HUES48 (cell line): ENCODE measurements around the gene OLFML3.
A peak's percentile ranks its signal among the peaks of the same experiment; 100 is the strongest.
"Not testable (repeated sequence)": the region's sequence is repeated elsewhere in the genome, so short reads cannot be mapped to it uniquely, and the experiment has no call there.

Experiments used
- H3K27ac ChIP-seq: one replicate; pipeline ENCODE4 v1.7.0; 2013; ENCODE audit warnings: low read depth, low read length, inconsistent platforms
- H3K27me3 ChIP-seq: 2 replicates; pipeline ENCODE4 v1.6.1; 2013; ENCODE audit warnings: mild to moderate bottlenecking, low read length; ENCODE audit not compliant: control insufficient read depth, insufficient read depth
- H3K36me3 ChIP-seq: 2 replicates; pipeline ENCODE4 v1.6.1; 2013; ENCODE audit warnings: low read length; ENCODE audit not compliant: control insufficient read depth, insufficient read depth
- H3K4me1 ChIP-seq: 2 replicates; pipeline ENCODE4 v1.6.1; 2013; ENCODE audit warnings: mild to moderate bottlenecking, low read length; ENCODE audit not compliant: control insufficient read depth, insufficient read depth
- H3K4me3 ChIP-seq: 2 replicates; pipeline ENCODE4 v1.5.1; 2013; ENCODE audit warnings: mild to moderate bottlenecking, low read depth, low read length
- H3K9ac ChIP-seq: 2 replicates; pipeline ENCODE4 v1.6.1; 2013; ENCODE audit warnings: mild to moderate bottlenecking, low read depth, low read length, moderate library complexity
- H3K9me3 ChIP-seq: 2 replicates; pipeline ENCODE4 v1.6.1; 2013; ENCODE audit warnings: low read length; ENCODE audit not compliant: control insufficient read depth, insufficient read depth

OLFML3 gene

DNA sequence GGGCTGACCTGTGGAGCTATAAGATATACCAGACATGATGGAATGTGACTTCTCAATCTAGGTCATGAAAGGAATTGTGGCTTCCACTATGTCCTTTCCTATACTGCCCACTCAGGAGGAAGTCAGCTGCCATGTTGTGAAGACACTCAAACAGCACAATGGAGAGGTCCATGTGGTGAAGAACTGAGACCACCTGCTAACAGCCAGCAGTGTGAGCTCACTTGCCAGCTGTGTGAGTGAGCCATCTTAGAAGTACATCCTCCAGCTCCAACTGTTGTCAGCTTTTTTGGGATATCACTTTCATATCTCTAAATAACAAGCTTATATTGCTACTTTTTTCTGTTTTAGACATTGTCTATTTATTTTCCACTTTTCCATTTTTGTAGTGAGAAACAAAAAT is 29.7 kb downstream of the OLFML3 start:
- Histone ChIP-seq H3K36me3 (no peaks in the 10 kb centered on the region), H3K4me3 (no peak overlapping the region), H3K9ac (no peak overlapping the region), H3K9me3 (no peaks in the 10 kb centered on the region), H3K4me1 (peaks cover 16% of the 10 kb centered on the region), H3K27ac (peak overlapping the region; percentile 52), H3K27me3 (peaks cover 3% of the 10 kb centered on the region; the same call in 1 of the 2 replicates)

DNA sequence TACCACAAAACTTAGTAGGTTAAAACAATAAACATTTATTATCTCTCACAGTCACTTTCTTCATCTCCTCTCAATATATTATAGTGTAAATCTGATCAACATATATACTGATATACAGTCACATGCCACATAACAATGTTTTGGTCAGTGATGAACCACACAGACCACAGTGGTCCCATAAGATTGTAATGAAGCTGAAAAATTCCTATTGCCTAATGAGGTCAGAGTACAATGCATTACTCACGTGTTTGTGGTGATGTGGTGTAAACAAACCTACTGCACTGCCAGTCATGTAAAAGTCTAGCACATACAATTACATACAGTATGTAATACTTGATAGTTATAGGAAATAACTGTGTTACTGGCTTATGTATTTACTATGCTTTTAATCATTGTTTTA is 30.1 kb downstream of the OLFML3 start:
- H3K9me3 ChIP-seq: no peaks in the 10 kb centered on the region
- H3K36me3 ChIP-seq: no peaks in the 10 kb centered on the region
- H3K9ac ChIP-seq: no peak overlapping the region
- peaks cover 1% of the 10 kb centered on the region; the same call in 1 of the 2 replicates for H3K27me3 ChIP-seq
- H3K4me3 ChIP-seq: no peak overlapping the region
- H3K27ac ChIP-seq: no peak overlapping the region
- H3K4me1 ChIP-seq: peaks cover 16% of the 10 kb centered on the region

- H3K27ac ChIP-seq: no peak overlapping the region
- no peaks in the 10 kb centered on the region; the same call in 1 of the 2 replicates for H3K27me3 ChIP-seq
- H3K4me3 ChIP-seq: no peak overlapping the region
- no peaks in the 10 kb centered on the region for H3K36me3 ChIP-seq
- H3K4me1 ChIP-seq: peaks cover 16% of the 10 kb centered on the region
- no peaks in the 10 kb centered on the region for H3K9me3 ChIP-seq
- H3K9ac ChIP-seq: no peak overlapping the region
Observed at GRCh38 chr1:114010433-114011184, 31.3 kb downstream of the OLFML3 start.

GRCh38 chr1:114011796-114012195 is 32.5 kb downstream of the OLFML3 start:
- no peak overlapping the region for H3K9ac ChIP-seq
- no peaks in the 10 kb centered on the region for H3K36me3 ChIP-seq
- H3K4me3 ChIP-seq: no peak overlapping the region
- H3K9me3 ChIP-seq: no peaks in the 10 kb centered on the region
- no peak overlapping the region for H3K27ac ChIP-seq
- peaks cover 16% of the 10 kb centered on the region for H3K4me1 ChIP-seq
- no peaks in the 10 kb centered on the region; the same call in 1 of the 2 replicates for H3K27me3 ChIP-seq

DNA sequence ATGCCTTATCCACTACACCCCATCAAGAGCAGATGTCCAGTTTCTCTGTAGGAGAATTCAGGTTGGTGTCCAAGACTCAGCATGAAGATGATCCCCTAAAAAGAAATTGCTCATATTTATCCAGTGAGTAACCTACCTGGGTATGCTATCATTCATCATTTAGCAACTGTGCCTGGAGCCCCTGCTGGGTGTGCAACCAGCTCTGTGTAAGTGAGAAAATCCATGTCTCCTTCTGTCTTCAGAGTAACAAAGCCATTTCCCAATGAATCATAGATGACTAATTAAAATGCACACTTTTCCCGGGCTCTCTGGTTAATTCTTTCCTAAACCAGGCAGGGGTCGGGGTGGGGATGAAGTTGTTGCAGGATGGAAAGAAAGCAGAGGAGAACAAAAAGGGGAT is 35.8 kb downstream of the OLFML3 start:
- Histone ChIP-seq H3K9ac (no peak overlapping the region), H3K9me3 (peaks cover 12% of the 10 kb centered on the region), H3K4me3 (no peak overlapping the region), H3K4me1 (no peaks in the 10 kb centered on the region), H3K27ac (no peak overlapping the region), H3K27me3 (no peaks in the 10 kb centered on the region; the same call in 1 of the 2 replicates), H3K36me3 (no peaks in the 10 kb centered on the region)

GRCh38 chr1:114019724-114020123 is 40.5 kb downstream of the OLFML3 start:
- not testable (repeated sequence) for H3K4me3 ChIP-seq, H3K27ac ChIP-seq, H3K27me3 ChIP-seq, H3K36me3 ChIP-seq, H3K9ac ChIP-seq
- Histone ChIP-seq H3K4me1 (peaks cover 20% of the 10 kb centered on the region), H3K9me3 (peaks cover 13% of the 10 kb centered on the region)

- Histone ChIP-seq H3K27ac (no peak overlapping the region), H3K9me3 (peaks cover 13% of the 10 kb centered on the region), H3K9ac (no peak overlapping the region), H3K4me3 (no peak overlapping the region), H3K4me1 (peaks cover 20% of the 10 kb centered on the region), H3K36me3 (no peaks in the 10 kb centered on the region), H3K27me3 (no peaks in the 10 kb centered on the region)
Observed at GRCh38 chr1:114021665-114022099, 42.4 kb downstream of the OLFML3 start.

GRCh38 chr1:114022877-114023276 is 43.6 kb downstream of the OLFML3 start:
- no peak overlapping the region for H3K4me3 ChIP-seq
- peaks cover 20% of the 10 kb centered on the region for H3K4me1 ChIP-seq
- no peak overlapping the region for H3K27ac ChIP-seq
- H3K36me3 ChIP-seq: no peaks in the 10 kb centered on the region
- H3K9me3 ChIP-seq: peaks cover 13% of the 10 kb centered on the region
- H3K27me3 ChIP-seq: no peaks in the 10 kb centered on the region
- no peak overlapping the region for H3K9ac ChIP-seq

DNA sequence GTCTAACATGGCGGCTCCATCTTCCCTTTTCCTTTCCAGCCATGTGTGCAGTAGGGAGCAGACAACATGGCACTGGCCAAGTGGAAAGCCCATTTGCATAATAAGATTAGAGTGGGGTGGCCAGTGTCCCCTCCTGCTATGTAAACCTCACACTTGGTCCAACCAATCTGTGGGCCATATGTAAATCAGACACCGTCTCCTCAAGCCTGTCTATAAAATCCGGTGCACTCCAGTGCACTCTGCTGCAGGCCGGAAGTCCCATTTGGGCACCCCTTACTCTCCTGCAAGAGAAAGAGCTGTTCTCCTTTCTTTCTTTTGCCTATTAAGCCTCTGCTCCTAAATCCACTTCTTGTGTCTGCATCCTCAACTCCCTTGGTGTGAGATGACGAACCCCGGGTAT is 44.1 kb downstream of the OLFML3 start:
- Histone ChIP-seq H3K27ac (peak overlapping the region; percentile 56), H3K36me3 (no peaks in the 10 kb centered on the region), H3K27me3 (no peaks in the 10 kb centered on the region)

DNA sequence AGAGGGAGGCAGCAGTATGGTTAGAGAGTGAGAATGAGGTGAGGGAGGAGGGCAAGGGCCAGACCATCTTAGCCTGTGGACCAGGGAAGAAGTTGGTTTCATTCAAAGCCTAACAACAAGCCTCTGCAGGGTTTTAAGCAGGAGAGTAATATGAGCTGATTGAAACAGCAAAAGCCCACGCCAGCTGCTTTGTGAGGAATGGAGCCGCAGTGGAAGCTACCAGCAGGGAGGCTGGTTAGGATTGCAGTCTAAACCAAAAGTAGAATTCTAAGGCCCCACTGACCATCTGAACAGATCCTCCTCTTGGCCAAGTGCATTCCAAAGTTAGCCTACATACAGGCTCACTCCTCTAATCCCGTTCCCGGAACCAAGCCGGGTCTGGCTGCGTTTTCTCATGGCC is 44.8 kb downstream of the OLFML3 start:
- Histone ChIP-seq H3K4me1 (peaks cover 20% of the 10 kb centered on the region), H3K27ac (peak overlapping the region; percentile 56), H3K36me3 (no peaks in the 10 kb centered on the region), H3K9ac (no peak overlapping the region), H3K27me3 (no peaks in the 10 kb centered on the region), H3K4me3 (no peak overlapping the region), H3K9me3 (peaks cover 9% of the 10 kb centered on the region; the same call in 1 of the 2 replicates)

More for the DNA sequence above, 44.1 kb downstream of the OLFML3 start:
- no peak overlapping the region for H3K4me3 ChIP-seq
- H3K9ac ChIP-seq: no peak overlapping the region
- H3K9me3 ChIP-seq: peaks cover 9% of the 10 kb centered on the region
- H3K4me1 ChIP-seq: peaks cover 20% of the 10 kb centered on the region

DNA sequence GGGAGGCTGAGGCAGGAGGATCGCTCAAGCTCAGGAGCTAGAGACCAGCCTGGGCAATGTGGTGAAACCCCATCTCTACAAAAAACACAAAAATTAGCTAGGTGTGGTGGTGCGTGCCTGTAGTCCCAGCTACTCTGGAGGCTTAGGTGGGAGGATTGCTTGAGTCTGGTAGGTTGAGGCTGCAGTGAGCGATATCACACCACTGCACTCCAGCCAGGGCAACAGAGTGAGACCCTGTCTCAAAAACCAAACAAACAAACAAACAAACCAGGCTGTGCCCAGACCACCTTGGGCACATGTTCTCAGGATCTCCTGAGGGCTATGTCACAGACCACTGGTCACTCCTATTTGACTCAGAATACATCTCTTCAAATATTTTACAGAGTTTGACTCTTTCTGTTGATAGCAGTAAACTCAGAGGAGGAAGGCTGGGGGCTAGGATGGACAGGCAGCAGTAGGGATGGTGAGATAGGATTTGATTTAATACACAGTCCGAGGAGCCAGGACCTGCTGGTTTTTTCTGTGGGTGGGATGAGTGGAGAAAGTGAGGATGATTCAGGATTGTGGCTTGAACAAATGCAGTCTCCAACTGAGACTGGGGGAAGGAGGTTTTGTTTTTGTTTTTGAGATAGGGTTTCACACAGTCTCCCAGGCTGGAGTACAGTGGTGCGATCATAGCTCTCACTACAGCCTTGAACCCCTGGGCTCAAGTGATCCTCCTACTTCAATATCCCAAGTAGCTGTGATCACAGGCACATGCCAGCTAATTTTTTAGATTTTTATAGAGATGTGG is 46.5 kb downstream of the OLFML3 start:
- no peak overlapping the region for H3K9ac ChIP-seq
- H3K4me3 ChIP-seq: no peak overlapping the region
- H3K27me3 ChIP-seq: no peaks in the 10 kb centered on the region
- H3K4me1 ChIP-seq: peaks cover 21% of the 10 kb centered on the region
- no peak overlapping the region for H3K27ac ChIP-seq
- H3K9me3 ChIP-seq: no peaks in the 10 kb centered on the region
- no peaks in the 10 kb centered on the region for H3K36me3 ChIP-seq
